ENCODE data around the gene PGAP6.
"Not testable (repeated sequence)": the region's sequence is repeated elsewhere in the genome, so short reads cannot be mapped to it uniquely, and the experiment has no call there.

The PGAP6 gene

GRCh38 chr16:350203-350602, 31.6 kb downstream of the PGAP6 start:
- Histone ChIP-seq H3K36me3 (ENCODE audit: insufficient read depth, low read length) (peaks cover 29% of the 10 kb centered on the region), H3K4me1 (ENCODE audit: control insufficient read depth, insufficient read depth, low read length) (peaks cover 12% of the 10 kb centered on the region), H3K27me3 (ENCODE audit: control insufficient read depth, insufficient read depth, low read length) (no peaks in the 10 kb centered on the region), H3K4me2 (ENCODE audit: low read length) (no peak overlapping the region), H3K4me3 (ENCODE audit: low read length) (no peak overlapping the region), H3K9me3 (replicated peaks; ENCODE audit: low read length) (no peaks in the 10 kb centered on the region), H3K9ac (ENCODE audit: low read depth, low read length) (no peak overlapping the region)

GRCh38 chr16:349211-349610, 32.6 kb downstream of the PGAP6 start:
- peaks cover 36% of the 10 kb centered on the region for H3K36me3 ChIP-seq (ENCODE audit: insufficient read depth, low read length)
- no peak overlapping the region for H3K4me2 ChIP-seq (ENCODE audit: low read length)
- no peaks in the 10 kb centered on the region for H3K27me3 ChIP-seq (ENCODE audit: control insufficient read depth, insufficient read depth, low read length)
- no peak overlapping the region for H3K9ac ChIP-seq (ENCODE audit: low read depth, low read length)
- no peak overlapping the region for H3K4me3 ChIP-seq (ENCODE audit: low read length)
- no peaks in the 10 kb centered on the region for H3K9me3 ChIP-seq (replicated peaks; ENCODE audit: low read length)
- H3K4me1 ChIP-seq (ENCODE audit: control insufficient read depth, insufficient read depth, low read length) = peaks cover 12% of the 10 kb centered on the region

DNA sequence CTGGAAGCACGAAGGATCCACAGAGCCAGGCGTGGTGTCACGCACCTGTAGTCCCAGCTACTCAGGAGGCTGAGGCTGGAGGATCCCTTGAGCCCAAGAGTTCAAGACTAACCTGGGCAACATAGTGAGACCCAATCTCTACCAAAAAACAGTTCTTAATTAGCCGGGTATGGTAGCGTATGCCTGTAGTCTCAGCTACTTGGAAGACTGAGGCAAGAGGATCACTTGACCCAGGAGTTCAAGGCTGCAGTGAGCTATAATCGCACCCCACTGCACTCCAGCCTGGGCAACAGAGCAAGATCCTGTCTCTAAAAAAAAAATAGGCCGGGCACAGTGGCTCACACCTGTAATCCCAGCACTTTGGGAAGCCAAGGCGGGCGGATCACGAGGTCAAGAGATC, 33.3 kb downstream of the PGAP6 start:
- H3K4me3 ChIP-seq (ENCODE audit: low read length); H3K9ac ChIP-seq (ENCODE audit: low read depth, low read length); H3K9me3 ChIP-seq (replicated peaks; ENCODE audit: low read length); H3K4me2 ChIP-seq (ENCODE audit: low read length); H3K27me3 ChIP-seq (ENCODE audit: control insufficient read depth, insufficient read depth, low read length): not testable (repeated sequence)
- Histone ChIP-seq H3K36me3 (ENCODE audit: insufficient read depth, low read length) (peaks cover 36% of the 10 kb centered on the region), H3K4me1 (ENCODE audit: control insufficient read depth, insufficient read depth, low read length) (peaks cover 12% of the 10 kb centered on the region)

GRCh38 chr16:347203-347602, 34.6 kb downstream of the PGAP6 start:
- no peak overlapping the region for H3K9ac ChIP-seq (ENCODE audit: low read depth, low read length)
- H3K4me1 ChIP-seq (ENCODE audit: control insufficient read depth, insufficient read depth, low read length) = peaks cover 12% of the 10 kb centered on the region
- H3K36me3 ChIP-seq (ENCODE audit: insufficient read depth, low read length) = peaks cover 36% of the 10 kb centered on the region
- H3K4me3 ChIP-seq (ENCODE audit: low read length) = no peak overlapping the region
- H3K4me2 ChIP-seq (ENCODE audit: low read length) = no peak overlapping the region
- no peaks in the 10 kb centered on the region for H3K9me3 ChIP-seq (replicated peaks; ENCODE audit: low read length)
- H3K27me3 ChIP-seq (ENCODE audit: control insufficient read depth, insufficient read depth, low read length) = no peaks in the 10 kb centered on the region

DNA sequence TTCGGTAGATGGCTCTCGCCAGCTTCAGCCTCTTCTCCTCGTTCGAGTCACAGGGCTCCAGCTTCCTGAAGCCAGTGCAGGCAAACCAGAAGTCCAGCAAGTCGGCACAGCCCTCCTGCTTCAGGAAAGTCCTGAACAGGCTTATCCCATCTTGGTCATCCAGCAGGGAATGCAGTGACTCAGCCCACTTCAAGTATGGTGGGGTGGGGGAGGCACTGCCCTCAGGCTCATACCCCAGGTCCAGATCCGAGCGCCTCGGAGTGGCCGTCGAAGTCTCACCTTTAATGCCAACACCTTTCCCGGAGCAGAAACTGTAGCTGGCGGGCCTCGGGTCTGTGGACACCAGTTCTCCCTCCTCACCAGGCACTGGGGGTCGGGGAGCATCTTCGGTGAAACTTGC, 35.2 kb downstream of the PGAP6 start:
- Histone ChIP-seq H3K9me3 (replicated peaks; ENCODE audit: low read length) (no peaks in the 10 kb centered on the region), H3K9ac (ENCODE audit: low read depth, low read length) (no peak overlapping the region), H3K27me3 (ENCODE audit: control insufficient read depth, insufficient read depth, low read length) (no peaks in the 10 kb centered on the region), H3K4me1 (ENCODE audit: control insufficient read depth, insufficient read depth, low read length) (peaks cover 12% of the 10 kb centered on the region), H3K36me3 (ENCODE audit: insufficient read depth, low read length) (peaks cover 36% of the 10 kb centered on the region), H3K4me2 (ENCODE audit: low read length) (no peak overlapping the region), H3K4me3 (ENCODE audit: low read length) (no peak overlapping the region)

DNA sequence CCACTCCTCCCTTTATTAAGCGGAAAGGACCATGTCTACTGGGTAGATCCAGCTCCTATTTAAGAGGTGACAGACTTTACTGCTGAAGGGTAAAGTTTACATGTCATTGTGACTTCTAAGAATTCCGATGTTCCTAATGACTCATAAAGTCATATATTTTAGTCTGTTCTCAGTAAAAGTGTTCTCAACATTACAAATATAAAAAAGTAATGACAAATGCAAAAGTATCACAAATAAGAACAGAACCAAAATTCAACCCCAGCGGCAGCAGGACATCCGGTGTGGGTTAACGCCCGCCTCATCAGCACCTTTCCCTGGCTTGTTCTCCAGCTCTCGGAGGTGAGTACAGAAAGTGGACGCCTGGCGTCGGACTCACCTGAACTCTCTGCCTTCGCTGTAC, 36.0 kb downstream of the PGAP6 start:
- H3K9ac ChIP-seq (ENCODE audit: low read depth, low read length) = no peak overlapping the region
- peaks cover 36% of the 10 kb centered on the region for H3K36me3 ChIP-seq (ENCODE audit: insufficient read depth, low read length)
- H3K4me3 ChIP-seq (ENCODE audit: low read length) = no peak overlapping the region
- H3K9me3 ChIP-seq (replicated peaks; ENCODE audit: low read length) = no peaks in the 10 kb centered on the region
- H3K4me2 ChIP-seq (ENCODE audit: low read length) = no peak overlapping the region
- H3K27me3 ChIP-seq (ENCODE audit: control insufficient read depth, insufficient read depth, low read length) = no peaks in the 10 kb centered on the region
- peaks cover 5% of the 10 kb centered on the region for H3K4me1 ChIP-seq (ENCODE audit: control insufficient read depth, insufficient read depth, low read length)

DNA sequence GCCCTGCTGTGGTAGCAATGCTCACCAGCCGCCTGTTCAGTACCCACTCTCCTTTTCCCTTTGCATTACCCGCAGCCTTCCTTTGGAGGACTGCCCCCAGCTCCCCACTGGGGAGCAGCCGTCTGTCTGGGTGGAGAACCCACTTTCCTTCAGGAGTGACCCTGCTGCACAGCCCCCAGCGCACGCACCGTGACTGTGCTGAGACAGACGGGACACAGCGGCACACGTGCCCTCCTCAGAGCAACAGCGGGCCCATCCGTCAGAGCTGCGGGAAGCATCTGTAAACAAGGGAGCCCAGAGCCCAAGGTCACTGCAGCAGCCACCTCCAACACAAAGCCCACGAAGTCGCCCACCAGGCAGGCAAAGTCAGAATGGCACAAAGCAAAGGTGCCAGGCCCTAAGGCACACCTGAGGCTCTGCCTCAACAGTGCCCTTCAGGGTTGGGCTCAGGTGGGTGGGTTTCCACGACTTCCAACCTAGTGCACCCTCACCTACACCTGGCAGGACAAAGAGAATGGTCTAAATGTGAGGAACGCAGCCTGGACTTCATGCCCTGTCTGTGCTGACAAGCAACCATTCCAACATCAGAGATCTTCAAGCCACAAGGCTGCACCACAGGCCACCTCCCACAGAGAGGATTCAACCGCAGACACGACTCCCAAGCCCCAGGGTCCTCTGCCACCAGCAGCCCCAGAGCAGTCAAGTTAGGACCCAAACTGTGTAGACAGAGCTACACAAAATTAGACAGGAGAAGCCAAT, 39.1 kb downstream of the PGAP6 start:
- Histone ChIP-seq H3K27me3 (ENCODE audit: control insufficient read depth, insufficient read depth, low read length) (no peaks in the 10 kb centered on the region), H3K36me3 (ENCODE audit: insufficient read depth, low read length) (peaks cover 23% of the 10 kb centered on the region), H3K9me3 (replicated peaks; ENCODE audit: low read length) (no peaks in the 10 kb centered on the region), H3K4me3 (ENCODE audit: low read length) (no peak overlapping the region), H3K4me1 (ENCODE audit: control insufficient read depth, insufficient read depth, low read length) (peaks cover 14% of the 10 kb centered on the region), H3K9ac (ENCODE audit: low read depth, low read length) (no peak overlapping the region), H3K4me2 (ENCODE audit: low read length) (no peak overlapping the region)

DNA sequence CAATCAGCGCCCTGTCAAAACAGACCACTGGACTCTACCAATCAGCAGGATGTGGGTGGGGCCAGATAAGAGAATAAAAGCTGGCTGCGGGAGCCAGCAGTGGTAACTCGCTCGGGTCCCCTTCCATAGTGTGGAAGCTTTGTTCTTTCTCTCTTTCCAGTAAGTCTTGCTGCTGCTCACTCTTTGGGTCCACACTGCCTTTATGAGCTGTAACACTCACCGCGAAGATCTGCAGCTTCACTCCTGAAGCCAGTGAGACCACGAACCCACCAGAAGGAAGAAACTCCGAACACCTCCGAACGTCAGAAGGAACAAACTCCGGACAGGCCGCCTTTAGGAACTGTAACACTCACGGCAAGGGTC, 39.8 kb downstream of the PGAP6 start:
- H3K4me2 ChIP-seq (ENCODE audit: low read length); H3K4me3 ChIP-seq (ENCODE audit: low read length); H3K9me3 ChIP-seq (replicated peaks; ENCODE audit: low read length); H3K27me3 ChIP-seq (ENCODE audit: control insufficient read depth, insufficient read depth, low read length); H3K9ac ChIP-seq (ENCODE audit: low read depth, low read length): not testable (repeated sequence)
- Histone ChIP-seq H3K36me3 (ENCODE audit: insufficient read depth, low read length) (peaks cover 20% of the 10 kb centered on the region), H3K4me1 (ENCODE audit: control insufficient read depth, insufficient read depth, low read length) (peaks cover 16% of the 10 kb centered on the region)

DNA sequence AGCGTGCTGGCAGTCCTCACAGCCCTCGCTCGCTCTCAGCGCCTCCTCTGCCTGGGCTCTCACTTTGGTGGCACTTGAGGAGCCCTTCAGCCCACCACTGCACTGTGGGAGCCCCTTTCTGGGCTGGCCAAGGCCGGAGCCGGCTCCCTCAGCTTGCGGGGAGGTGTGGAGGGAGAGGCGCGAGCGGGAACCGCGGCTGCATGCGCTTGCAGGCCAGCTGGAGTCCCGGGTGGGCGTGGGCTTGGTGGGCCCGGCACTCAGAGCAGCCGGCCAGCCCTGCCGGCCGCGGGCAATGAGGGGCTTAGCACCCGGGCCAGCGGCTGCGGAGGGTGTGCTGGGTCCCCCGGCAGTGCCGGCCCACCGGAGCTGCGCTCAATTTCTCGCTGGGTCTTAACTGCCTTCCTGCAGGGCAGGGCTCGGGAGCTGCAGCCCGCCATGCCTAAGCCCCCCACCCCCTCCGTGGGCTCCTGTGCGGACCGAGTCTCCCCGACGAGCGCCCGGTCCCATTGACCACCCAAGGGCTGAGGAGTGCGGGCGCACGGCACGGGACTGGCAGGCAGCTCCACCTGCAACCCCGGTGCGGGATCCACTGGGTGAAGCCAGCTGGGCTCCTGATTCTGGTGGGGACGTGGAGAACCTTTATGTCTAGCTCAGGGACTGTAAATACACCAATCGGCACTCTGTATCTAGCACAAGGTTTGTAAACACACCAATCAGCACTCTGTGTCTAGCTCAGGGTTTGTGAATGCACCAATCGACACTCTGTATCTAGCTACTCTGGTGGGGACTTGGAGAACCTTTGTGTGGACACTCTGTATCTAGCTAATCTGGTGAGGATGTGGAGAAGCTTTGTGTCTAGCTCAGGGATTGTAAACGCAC, 40.4 kb downstream of the PGAP6 start:
- not testable (repeated sequence) for H3K4me2 ChIP-seq (ENCODE audit: low read length); H3K27me3 ChIP-seq (ENCODE audit: control insufficient read depth, insufficient read depth, low read length); H3K4me3 ChIP-seq (ENCODE audit: low read length); H3K9me3 ChIP-seq (replicated peaks; ENCODE audit: low read length); H3K9ac ChIP-seq (ENCODE audit: low read depth, low read length)
- Histone ChIP-seq H3K4me1 (ENCODE audit: control insufficient read depth, insufficient read depth, low read length) (peaks cover 12% of the 10 kb centered on the region), H3K36me3 (ENCODE audit: insufficient read depth, low read length) (peaks cover 16% of the 10 kb centered on the region)

DNA sequence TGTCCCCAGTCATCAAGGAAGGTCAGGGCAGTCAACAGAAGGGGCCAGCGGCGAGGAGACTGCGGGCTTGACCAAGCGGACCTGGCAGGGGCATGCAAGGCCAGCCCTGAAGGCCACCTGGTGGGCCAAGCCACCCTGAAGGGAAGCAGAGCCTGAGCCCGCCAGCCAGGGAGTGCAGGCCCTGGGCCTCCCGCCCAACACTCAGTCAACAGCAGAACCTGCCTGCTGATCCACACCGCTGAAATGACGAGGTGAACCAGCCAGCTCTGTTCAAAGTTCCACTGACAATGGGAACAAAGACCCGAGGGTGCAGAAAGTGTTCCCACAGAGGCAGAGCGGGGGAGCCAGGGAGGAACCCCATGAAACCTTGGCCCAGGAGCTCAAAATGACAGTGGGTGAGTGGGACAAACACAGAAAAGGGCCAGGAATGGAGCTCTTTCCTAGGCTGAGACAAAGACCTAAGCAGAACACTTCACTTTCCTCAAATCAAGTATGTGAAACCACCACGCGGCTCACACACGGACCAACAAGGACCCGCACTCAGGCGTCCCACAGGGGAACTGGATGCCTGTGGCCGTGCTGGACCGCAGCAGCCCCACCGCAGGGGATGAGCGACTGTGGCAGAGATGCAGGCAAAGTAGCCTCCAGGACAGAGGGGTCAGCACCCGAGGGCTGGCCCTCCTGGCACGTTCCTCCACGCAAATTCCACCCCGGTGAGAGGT, 41.2 kb downstream of the PGAP6 start:
- no peaks in the 10 kb centered on the region for H3K27me3 ChIP-seq (ENCODE audit: control insufficient read depth, insufficient read depth, low read length)
- peaks cover 11% of the 10 kb centered on the region for H3K4me1 ChIP-seq (ENCODE audit: control insufficient read depth, insufficient read depth, low read length)
- H3K4me2 ChIP-seq (ENCODE audit: low read length) = no peak overlapping the region
- H3K36me3 ChIP-seq (ENCODE audit: insufficient read depth, low read length) = peaks cover 8% of the 10 kb centered on the region
- no peak overlapping the region for H3K9ac ChIP-seq (ENCODE audit: low read depth, low read length)
- H3K9me3 ChIP-seq (replicated peaks; ENCODE audit: low read length) = no peaks in the 10 kb centered on the region
- no peak overlapping the region for H3K4me3 ChIP-seq (ENCODE audit: low read length)

- Histone ChIP-seq H3K27me3 (ENCODE audit: control insufficient read depth, insufficient read depth, low read length) (no peaks in the 10 kb centered on the region), H3K36me3 (ENCODE audit: insufficient read depth, low read length) (peaks cover 2% of the 10 kb centered on the region), H3K4me3 (ENCODE audit: low read length) (no peak overlapping the region), H3K9me3 (replicated peaks; ENCODE audit: low read length) (no peaks in the 10 kb centered on the region), H3K9ac (ENCODE audit: low read depth, low read length) (no peak overlapping the region), H3K4me2 (ENCODE audit: low read length) (no peak overlapping the region), H3K4me1 (ENCODE audit: control insufficient read depth, insufficient read depth, low read length) (peaks cover 11% of the 10 kb centered on the region)
Measured at GRCh38 chr16:339680-340079, 42.1 kb downstream of the PGAP6 start.
